C4-2B (cell line): ENCODE results near the gene ADARB2.

Experiments
- H3K27ac ChIP-seq: fragments of 450-650 bp; 2 replicates; pipeline ENCODE4 v1.5.1; 2017
- CTCF ChIP-seq: fragments of 450-650 bp; conservative IDR thresholded peaks from 2 replicates; pipeline ENCODE4 v1.5.1; 2017; ENCODE audit warnings: mild to moderate bottlenecking
- ZFX ChIP-seq: fragments of 450-650 bp; IDR thresholded peaks from 2 replicates; pipeline ENCODE4 v1.6.1; 2017

ADARB2 gene

GRCh38 chr10:1687190-1687589, 50.1 kb downstream of the ADARB2 start:
- no peak for TF ChIP-seq CTCF
- no peak for TF ChIP-seq ZFX
- no peak overlapping the region for H3K27ac ChIP-seq

GRCh38 chr10:1686491-1686749, 50.9 kb downstream of the ADARB2 start:
- TF ChIP-seq CTCF (no peak), ZFX (no peak)

GRCh38 chr10:1685699-1686490, 51.4 kb downstream of the ADARB2 start:
- no peak overlapping the region for H3K27ac ChIP-seq
- no peak for TF ChIP-seq CTCF
- no peak for TF ChIP-seq ZFX

More at GRCh38 chr10:1686491-1686749, 50.9 kb downstream of the ADARB2 start:
- no peak overlapping the region for H3K27ac ChIP-seq

GRCh38 chr10:1684991-1685390, 52.3 kb downstream of the ADARB2 start:
- no peak overlapping the region for H3K27ac ChIP-seq
- TF ChIP-seq ZFX (no peak), CTCF (no peak)

- H3K27ac ChIP-seq: no peak overlapping the region
- TF ChIP-seq ZFX: no peak
These were observed 53.7 kb downstream of the ADARB2 start for GRCh38 chr10:1683649-1684048.

GRCh38 chr10:1679821-1680650, 57.3 kb downstream of the ADARB2 start:
- no peak overlapping the region for H3K27ac ChIP-seq
- TF ChIP-seq CTCF: no peak
- no peak for TF ChIP-seq ZFX

GRCh38 chr10:1678084-1678483, 59.2 kb downstream of the ADARB2 start:
- H3K27ac ChIP-seq: no peak overlapping the region
- TF ChIP-seq CTCF: no peak
- no peak for TF ChIP-seq ZFX
